AG08396 (cell line): ENCODE measurements around the gene MSANTD1.
A peak's percentile ranks its signal among the peaks of the same experiment; 100 is the strongest.

Experiments
- DNase-seq: peaks from one replicate; pipeline ENCODE4 v3.0.0; 2012; ENCODE audit warnings: low spot score, mixed read lengths

MSANTD1 gene

DNA sequence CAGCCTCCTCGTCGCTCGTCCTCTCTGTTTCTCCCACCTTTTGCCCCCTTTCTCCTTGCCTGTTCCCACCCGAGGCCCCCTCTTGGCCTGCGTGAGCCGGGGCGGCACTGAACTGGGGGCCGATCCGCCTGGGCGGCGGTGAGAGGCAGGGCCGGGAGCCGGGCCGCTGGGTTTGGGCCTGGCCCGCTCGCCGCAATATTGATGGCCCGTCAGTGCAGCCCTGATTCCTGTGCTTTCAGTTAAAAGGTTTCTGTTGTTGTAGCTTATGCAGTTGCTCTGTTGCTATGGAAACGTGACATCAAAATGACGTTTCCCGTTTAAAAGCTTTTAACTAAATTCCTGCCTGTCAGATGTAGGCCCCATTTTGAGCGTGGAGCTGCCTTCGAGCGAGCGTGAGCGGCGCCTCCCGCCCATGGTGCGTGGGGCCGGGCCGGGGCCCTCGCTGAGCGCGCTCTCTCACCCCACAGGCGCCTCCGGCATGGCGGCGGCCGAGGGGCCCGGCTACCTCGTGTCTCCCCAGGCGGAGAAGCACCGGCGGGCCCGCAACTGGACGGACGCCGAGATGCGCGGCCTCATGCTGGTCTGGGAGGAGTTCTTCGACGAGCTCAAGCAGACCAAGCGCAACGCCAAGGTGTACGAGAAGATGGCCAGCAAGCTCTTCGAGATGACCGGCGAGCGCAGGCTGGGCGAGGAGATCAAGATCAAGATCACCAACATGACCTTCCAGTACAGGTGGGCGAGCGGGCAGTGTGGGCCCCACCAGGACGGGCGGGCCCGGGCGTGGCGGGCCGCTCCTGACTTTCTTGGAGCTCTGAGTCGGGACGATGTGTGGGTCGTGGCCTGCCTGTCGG lies at the start of gene MSANTD1:
Gene MSANTD1 (plus strand): TSS at position 349 of the 851 bp plus-strand sequence. CDS start 64 bp downstream, at position 413.
- DNase-seq: peak; percentile 82

DNA sequence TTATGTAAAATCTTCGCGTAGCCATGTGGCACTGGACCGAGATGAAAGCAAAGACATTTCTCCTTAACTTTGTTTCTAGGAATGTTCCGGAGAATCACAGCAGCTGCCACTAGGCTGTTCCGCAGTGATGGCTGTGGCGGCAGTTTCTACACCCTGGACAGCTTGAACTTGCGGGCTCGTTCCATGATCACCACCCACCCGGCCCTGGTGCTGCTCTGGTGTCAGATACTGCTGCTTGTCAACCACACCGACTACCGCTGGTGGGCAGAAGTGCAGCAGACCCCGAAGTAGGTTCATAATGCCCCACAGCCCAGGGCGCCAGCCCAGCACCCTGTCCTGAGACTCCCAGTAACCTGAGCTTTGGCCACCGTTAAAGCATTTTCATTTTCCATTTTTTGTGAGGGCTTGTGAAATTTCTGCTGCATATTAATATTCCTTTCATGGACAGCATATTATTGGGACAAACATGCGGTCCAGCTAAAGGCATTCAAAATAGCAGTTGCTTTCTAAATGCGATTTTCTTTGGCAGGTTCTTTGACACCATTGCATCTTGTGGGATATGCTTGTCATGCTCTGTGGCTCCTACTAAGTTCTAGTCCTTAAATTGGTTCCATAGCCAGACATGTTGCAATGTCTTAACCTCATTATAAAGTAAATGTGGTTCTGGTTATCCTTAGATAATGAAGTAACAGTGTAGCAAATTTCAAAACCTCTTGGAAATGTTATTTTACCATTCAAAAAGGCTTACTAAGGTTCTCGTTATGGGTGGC lies 49.1 kb upstream of the MSANTD1 start:
- no peak for DNase-seq

- DNase-seq: no peak
Measured at GRCh38 chr4:3200423-3201090, 48.4 kb upstream of the MSANTD1 start.

- DNase-seq: no peak
Measured at GRCh38 chr4:3201718-3202702, 46.9 kb upstream of the MSANTD1 start.

DNA sequence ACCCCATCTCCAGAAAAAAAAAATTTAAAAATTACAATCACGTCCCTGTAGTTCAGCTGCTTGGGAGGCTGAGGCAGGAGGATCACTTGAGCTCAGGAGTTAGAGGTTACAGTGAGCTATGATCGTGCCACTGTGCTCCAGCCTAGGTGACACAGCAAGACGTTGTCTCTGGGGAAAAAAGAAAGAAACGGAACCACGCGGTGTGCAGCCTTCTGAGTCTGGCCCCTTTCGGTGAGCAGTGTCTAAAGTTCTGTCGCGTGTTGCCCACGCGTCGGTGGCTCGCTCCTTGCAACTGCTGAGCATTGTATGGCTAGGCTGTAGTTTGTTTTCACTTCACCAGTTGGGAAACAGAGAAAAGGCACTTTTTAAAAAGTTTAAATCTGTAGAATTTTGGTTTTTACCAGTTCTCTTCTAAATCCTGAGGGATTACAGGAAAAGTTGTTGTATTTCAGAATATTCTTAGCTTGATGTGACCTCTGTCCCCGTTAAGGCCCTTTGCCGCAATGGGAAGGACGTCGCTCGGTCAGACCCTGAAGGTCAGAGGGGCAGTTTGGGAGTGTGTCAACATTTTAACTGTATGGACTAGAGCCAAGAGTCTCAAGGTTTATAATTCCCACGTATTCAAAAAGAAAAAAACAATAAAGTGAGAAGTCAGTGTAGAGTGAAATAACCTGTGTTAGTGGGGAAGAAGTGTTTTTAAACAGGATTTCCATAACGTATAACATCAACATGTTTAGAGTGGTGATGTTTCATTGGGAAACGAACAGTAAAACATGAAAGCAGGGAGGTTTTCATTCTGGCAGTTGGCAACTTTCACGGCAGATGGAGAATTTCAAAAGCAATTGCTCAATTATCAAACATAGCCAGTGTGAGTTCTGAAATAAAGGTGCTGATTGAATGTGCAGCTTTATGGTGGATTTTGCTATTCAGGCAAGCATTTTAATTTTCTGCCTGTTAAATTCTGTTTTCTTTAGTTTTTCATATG lies 45.8 kb upstream of the MSANTD1 start:
- DNase-seq: no peak

- peak; percentile 76 for DNase-seq
Measured at GRCh38 chr4:3203971-3204431, 45.0 kb upstream of the MSANTD1 start.

DNA sequence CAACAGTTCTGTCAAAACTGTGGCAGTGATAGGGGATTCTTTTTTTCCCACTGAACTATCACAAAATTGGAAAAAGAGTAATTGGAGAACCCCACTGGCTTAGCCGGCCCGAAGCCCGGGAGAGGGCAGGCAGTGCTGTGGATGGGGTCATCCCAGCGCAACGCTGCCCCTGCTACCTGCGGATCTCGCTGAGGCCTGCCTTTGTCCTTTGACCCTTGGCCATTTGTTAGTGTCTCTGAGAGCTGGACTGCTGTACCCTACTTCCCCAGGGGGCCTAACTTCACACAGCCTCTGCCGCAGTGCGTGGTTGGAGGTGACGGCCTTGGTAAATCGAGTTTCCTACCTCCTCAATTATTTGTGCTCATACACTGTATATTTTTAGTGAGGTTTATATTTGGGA lies 43.0 kb upstream of the MSANTD1 start:
- DNase-seq: no peak

- DNase-seq: no peak
Measured at GRCh38 chr4:3206439-3207100, 42.4 kb upstream of the MSANTD1 start.

GRCh38 chr4:3207531-3208037 lies 41.4 kb upstream of the MSANTD1 start:
- no peak for DNase-seq

DNA sequence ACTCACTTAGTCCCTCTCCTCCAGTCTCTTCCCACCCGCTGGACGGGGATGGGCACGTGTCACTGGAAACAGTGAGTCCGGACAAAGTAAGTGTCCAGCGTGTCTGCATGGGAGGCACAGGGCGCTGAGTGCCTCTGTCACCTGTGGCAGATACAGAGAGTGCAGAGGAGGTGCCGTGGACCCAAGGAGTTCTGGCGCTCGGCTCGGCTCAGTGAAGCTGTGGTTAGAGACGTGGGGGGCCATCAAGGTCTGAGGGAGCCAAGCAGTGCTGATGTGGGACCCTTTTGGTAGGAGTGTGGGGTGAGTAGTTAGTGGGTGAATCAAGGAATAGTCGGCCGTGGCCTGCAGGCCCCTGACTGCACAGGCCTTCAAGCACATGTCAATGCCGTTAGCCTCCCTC lies 40.1 kb upstream of the MSANTD1 start:
- DNase-seq: no peak

DNA sequence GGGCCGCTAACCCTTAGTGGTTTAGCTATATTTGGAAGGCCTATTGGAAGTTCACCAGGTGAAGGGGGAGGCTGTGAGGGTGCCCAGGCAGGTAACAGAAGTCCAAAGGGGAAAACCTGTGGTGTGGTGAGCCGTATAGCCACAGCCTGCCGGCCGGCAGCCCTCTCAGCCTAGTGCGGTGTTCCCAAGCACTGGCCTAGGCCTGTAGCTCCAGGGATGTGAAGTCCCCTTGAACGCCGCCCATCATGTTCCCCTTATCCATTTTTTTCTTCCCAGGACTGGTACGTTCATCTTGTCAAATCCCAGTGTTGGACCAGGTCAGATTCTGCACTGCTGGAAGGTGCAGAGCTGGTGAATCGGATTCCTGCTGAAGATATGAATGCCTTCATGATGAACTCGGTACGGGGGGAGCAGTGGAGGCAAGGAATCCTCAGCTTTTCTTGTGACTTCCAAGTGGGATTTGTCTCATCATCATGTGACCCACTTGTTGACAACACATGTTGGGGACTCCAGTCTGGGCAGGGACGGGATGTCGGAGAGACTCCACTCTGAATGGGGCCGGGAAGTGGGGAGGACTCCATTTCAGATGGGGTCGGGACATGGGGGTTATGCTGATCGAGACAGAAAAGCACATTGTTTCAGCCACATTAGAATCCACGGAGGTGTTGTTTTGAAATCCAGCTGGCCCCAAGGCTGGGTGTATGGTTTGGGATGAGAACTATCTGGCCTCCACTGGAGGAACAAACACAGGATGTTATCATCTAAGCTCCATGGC lies 39.2 kb upstream of the MSANTD1 start:
- DNase-seq: no peak

DNA sequence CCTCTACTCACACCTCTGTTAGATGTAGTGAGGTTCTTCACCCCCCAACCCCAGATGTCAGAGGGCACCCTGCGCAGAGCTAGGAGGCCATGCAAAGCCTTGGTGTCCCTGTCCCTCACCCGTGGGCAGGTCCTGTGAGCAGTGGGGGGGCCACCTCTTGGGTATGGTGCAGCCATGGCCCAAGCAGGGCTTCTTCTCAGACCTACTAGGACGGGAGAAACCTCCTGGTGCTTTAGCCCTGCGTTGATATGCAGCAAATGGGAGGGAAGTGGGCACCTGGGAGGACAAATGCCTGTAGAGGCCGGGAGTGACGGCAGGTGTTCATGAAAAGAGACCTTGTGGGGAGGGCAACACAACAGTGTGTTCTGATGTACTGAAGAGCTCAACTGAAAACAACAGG lies 38.5 kb upstream of the MSANTD1 start:
- DNase-seq: no peak

DNA sequence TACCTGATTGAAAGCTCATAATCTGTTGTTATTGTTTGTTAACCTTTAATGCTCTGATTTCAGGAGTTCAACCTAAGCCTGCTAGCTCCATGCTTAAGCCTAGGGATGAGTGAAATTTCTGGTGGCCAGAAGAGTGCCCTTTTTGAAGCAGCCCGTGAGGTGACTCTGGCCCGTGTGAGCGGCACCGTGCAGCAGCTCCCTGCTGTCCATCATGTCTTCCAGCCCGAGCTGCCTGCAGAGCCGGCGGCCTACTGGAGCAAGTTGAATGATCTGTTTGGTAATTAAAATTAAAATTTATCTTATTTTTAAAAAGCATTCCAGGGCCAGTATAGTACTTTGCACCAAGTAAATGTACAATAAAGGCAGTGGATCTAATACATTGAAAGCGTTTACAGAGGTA lies 37.1 kb upstream of the MSANTD1 start:
- DNase-seq: no peak

DNA sequence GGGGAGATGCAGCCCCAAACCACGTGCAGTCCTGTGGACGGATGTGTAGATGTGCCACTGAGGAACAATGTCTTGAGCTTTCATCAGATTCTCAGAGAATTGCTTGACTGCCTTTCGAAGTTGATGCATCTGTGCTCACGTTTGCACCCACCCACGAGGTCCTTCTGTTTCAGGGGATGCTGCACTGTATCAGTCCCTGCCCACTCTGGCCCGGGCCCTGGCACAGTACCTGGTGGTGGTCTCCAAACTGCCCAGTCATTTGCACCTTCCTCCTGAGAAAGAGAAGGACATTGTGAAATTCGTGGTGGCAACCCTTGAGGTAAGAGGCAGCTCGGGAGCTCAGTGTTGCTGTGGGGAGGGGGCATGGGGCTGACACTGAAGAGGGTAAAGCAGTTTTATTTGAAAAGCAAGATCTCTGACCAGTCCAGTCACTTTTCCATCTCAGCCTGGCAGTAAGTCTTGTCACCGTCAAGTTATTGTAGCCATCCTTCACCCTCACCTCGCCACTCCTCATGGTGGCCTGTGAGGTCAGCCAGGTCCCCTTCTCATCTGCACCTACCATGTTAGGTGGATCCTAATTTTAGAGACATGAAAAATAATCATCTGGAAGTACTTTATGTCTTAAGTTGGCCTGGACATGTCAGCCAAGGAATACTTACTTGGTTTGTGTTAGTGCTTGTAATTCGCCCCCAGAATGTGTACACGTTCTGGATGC lies 36.4 kb upstream of the MSANTD1 start:
- no peak for DNase-seq

GRCh38 chr4:3213106-3213425 lies 35.9 kb upstream of the MSANTD1 start:
- DNase-seq: no peak

GRCh38 chr4:3213661-3214250 lies 35.2 kb upstream of the MSANTD1 start:
- no peak for DNase-seq

DNA sequence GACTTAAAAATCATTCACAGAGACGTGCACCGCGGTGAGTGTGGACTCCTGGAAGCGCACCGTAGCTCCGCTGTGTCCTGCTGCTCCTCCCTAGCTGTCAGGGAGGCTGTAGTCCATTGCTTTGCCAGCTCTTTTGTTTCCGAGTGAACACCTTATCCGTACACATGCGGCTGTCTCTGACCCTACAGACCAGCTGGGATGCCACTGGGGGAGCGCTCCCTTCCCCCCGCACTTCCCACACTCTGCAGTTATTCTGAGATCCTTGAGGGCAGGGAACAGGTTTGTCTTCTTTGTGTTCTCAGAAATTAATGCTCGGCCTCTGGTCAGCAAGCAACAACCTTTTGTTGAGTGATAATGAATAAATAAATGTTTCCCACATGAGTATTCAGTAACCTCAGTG lies 33.7 kb upstream of the MSANTD1 start:
- DNase-seq: no peak

GRCh38 chr4:3215733-3216132 lies 33.2 kb upstream of the MSANTD1 start:
- no peak for DNase-seq
